HepG2 (cell line): ENCODE data around the gene LGR6. TPM values are rescaled to one million over a fixed set of nuclear protein-coding genes. Genes with fewer than 3 reads are reported as not detected.

Source experiments
- ATAC-seq: fragments of 200-7000 bp; cut with Tn5 transposase; 3 replicates; pipeline ENCODE4 v1.9.1; 2020; ENCODE audit warnings: mild to moderate bottlenecking, moderate library complexity
- BruUV-seq: library from RNA; stranded (reverse); fragments of 400-500 nt; replicated peaks from 2 replicates; lab custom pipeline; 2021; lab: Mats Ljungman, UMichigan
- CTCF ChIA-PET: fragments of 300-600 bp; formaldehyde crosslinking; extraction: SDS; loops from one replicate; lab custom pipeline; 2021; ENCODE audit warnings: low total read pairs, inconsistent platforms, low intra/inter-chr PET ratio; lab: Yijun Ruan, JAX
- POLR2A ChIA-PET: fragments of 350-600 bp; sonication (Branson Sonifier 250); formaldehyde crosslinking; loops from one replicate; lab custom pipeline; 2020; ENCODE audit warnings: antibody characterized with exemption, inconsistent platforms; lab: Yijun Ruan, JAX
- DNase-seq: peaks from one replicate; pipeline ENCODE4 v3.0.0-alpha.2; 2015; ENCODE audit warnings: low spot score
- FAIRE-seq: peaks from 3 replicates; lab custom pipeline; 2011; peaks lifted over from hg19 to GRCh38; lab: Jason Lieb, UNC
- H2AFZ ChIP-seq: one replicate; pipeline ENCODE4 v1.6.1; 2011; ENCODE audit warnings: low read length, inconsistent platforms
- H3K27ac ChIP-seq: fragments of 300-600 bp; 3 replicates; pipeline ENCODE4 v1.8.0; 2011; ENCODE audit warnings: mixed run types, mild to moderate bottlenecking, mixed read lengths, low read length, inconsistent platforms; ENCODE audit not compliant: insufficient read depth; ENCODE audit errors: extremely low read length
- H3K27me3 ChIP-seq, 2 experiments: fragments of 200-600 bp in 1 of 2; 2 replicates in 1 of 2; 3 replicates in 1 of 2; pipeline versions ENCODE4 v1.6.0 to v1.8.0; 2011; ENCODE audit warnings: low read length in 2 of 2, mild to moderate bottlenecking in 2 of 2, moderate library complexity in 2 of 2, inconsistent platforms in 1 of 2; ENCODE audit not compliant: insufficient read depth in 2 of 2, control insufficient read depth in 1 of 2
- H3K36me3 ChIP-seq, 2 experiments: fragments of 200-600 bp in 1 of 2; replicated peaks in 1 of 2; 2 replicates in 1 of 2; 3 replicates in 1 of 2; pipeline versions ENCODE4 v1.5.1 to v1.8.0; 2011; ENCODE audit warnings: low read length in 2 of 2, inconsistent platforms in 1 of 2; ENCODE audit not compliant: insufficient read depth in 2 of 2, control insufficient read depth in 1 of 2
- H3K4me1 ChIP-seq: 2 replicates; pipeline ENCODE4 v1.5.1; 2012; ENCODE audit warnings: low read length, inconsistent platforms; ENCODE audit not compliant: insufficient read depth
- H3K4me2 ChIP-seq: 2 replicates; pipeline ENCODE4 v1.6.0; 2011; ENCODE audit warnings: low read depth, low read length, inconsistent platforms
- H3K4me3 ChIP-seq, 3 experiments: fragments of 200-600 bp in 1 of 3; sonication (generic), shearing (Covaris generic) in 1 of 3; replicated peaks in 1 of 3; 2 replicates each; pipeline ENCODE4 v1.5.1; 2011 to 2016; ENCODE audit warnings: low read length in 3 of 3, inconsistent platforms in 2 of 3, low read depth in 2 of 3, mild to moderate bottlenecking in 2 of 3, control low read depth in 1 of 3, mixed read lengths in 1 of 3; ENCODE audit not compliant: insufficient read depth in 1 of 3
- H3K79me2 ChIP-seq: one replicate; pipeline ENCODE4 v1.6.1; 2011; ENCODE audit warnings: low read length, inconsistent platforms; ENCODE audit not compliant: insufficient read depth
- H3K9ac ChIP-seq: 2 replicates; pipeline ENCODE4 v1.6.0; 2011; ENCODE audit warnings: mild to moderate bottlenecking, low read depth, low read length, inconsistent platforms; ENCODE audit not compliant: insufficient read depth
- H3K9me3 ChIP-seq: 2 replicates; pipeline ENCODE4 v1.5.1; 2012; ENCODE audit warnings: mild to moderate bottlenecking, low read length
- H4K20me1 ChIP-seq: 2 replicates; pipeline ENCODE4 v1.6.0; 2011; ENCODE audit warnings: inconsistent platforms, mild to moderate bottlenecking, low read length, moderate library complexity; ENCODE audit not compliant: insufficient read depth
- BCLAF1 ChIP-seq: fragments of 450-650 bp; IDR thresholded peaks from 2 replicates; pipeline ENCODE4 v1.6.1; 2017; ENCODE audit warnings: mild to moderate bottlenecking
- CHD2 ChIP-seq: IDR thresholded peaks from 2 replicates; pipeline ENCODE4 v1.6.1; 2011; ENCODE audit warnings: low read depth, low read length, improper control_type of control experiment
- GATAD2A ChIP-seq: IDR thresholded peaks from 2 replicates; pipeline ENCODE4 v1.6.1; 2016
- HNRNPH1 ChIP-seq: fragments of 200-400 bp; formaldehyde crosslinking; optimal IDR thresholded peaks from 2 replicates; pipeline ENCODE3; 2017; ENCODE audit warnings: mild to moderate bottlenecking, low read depth, low read length
- HNRNPUL1 ChIP-seq: fragments of 200-400 bp; formaldehyde crosslinking; IDR thresholded peaks from 2 replicates; pipeline ENCODE4 v1.6.1; 2017; ENCODE audit warnings: low read depth, mild to moderate bottlenecking, low read length, moderate library complexity
- NFE2 ChIP-seq: sonication (generic); formaldehyde crosslinking; IDR thresholded peaks from 2 replicates; pipeline ENCODE4 v1.4.0; 2020; ENCODE audit warnings: missing genetic modification reagents
- ONECUT2 ChIP-seq: sonication (generic); formaldehyde crosslinking; IDR thresholded peaks from 2 replicates; pipeline ENCODE4 v1.4.0; 2020; ENCODE audit warnings: missing genetic modification reagents
- RBM39 ChIP-seq: fragments of 200-400 bp; formaldehyde crosslinking; IDR thresholded peaks from one replicate; pipeline ENCODE4 v1.6.1; 2018; ENCODE audit warnings: antibody characterized with exemption, mild to moderate bottlenecking, low read depth, low read length; ENCODE audit not compliant: poor library complexity, severe bottlenecking
- RCOR2 ChIP-seq: IDR thresholded peaks from 2 replicates; pipeline ENCODE4 v1.6.1; 2016; ENCODE audit warnings: missing biosample characterization, missing genetic modification reagents
- SAFB2 ChIP-seq: sonication (generic); formaldehyde crosslinking; IDR thresholded peaks from 2 replicates; pipeline ENCODE4 v1.5.1; 2020; ENCODE audit warnings: missing genetic modification reagents, low read depth, mild to moderate bottlenecking, borderline replicate concordance
- ZFP37 ChIP-seq: sonication (generic); formaldehyde crosslinking; IDR thresholded peaks from 2 replicates; pipeline ENCODE4 v1.4.0; 2020; ENCODE audit warnings: missing genetic modification reagents, borderline replicate concordance
- ZFP41 ChIP-seq: sonication (generic); formaldehyde crosslinking; IDR thresholded peaks from 2 replicates; pipeline ENCODE4 v1.4.0; 2020; ENCODE audit warnings: mild to moderate bottlenecking, missing genetic modification reagents, borderline replicate concordance
- ZFP82 ChIP-seq: sonication (generic); formaldehyde crosslinking; IDR thresholded peaks from 2 replicates; pipeline ENCODE4 v1.5.1; 2020; ENCODE audit warnings: mild to moderate bottlenecking, missing genetic modification reagents, borderline replicate concordance
- ZMYM2 ChIP-seq: sonication (generic); formaldehyde crosslinking; IDR thresholded peaks from 2 replicates; pipeline ENCODE4 v1.8.0; 2022; ENCODE audit warnings: mild to moderate bottlenecking, missing genetic modification reagents
- ZNF510 ChIP-seq: sonication (generic); formaldehyde crosslinking; IDR thresholded peaks from 2 replicates; pipeline ENCODE4 v1.4.0; 2020; ENCODE audit warnings: low read depth, mild to moderate bottlenecking, missing genetic modification reagents
- ZNF672 ChIP-seq: sonication (generic); formaldehyde crosslinking; IDR thresholded peaks from 2 replicates; pipeline ENCODE4 v1.8.1; 2022; ENCODE audit warnings: missing genetic modification reagents
- ZNF713 ChIP-seq: sonication (generic); formaldehyde crosslinking; IDR thresholded peaks from 2 replicates; pipeline ENCODE4 v1.4.0; 2020; ENCODE audit warnings: mild to moderate bottlenecking, missing genetic modification reagents
- ZNF883 ChIP-seq: sonication (generic); formaldehyde crosslinking; IDR thresholded peaks from 2 replicates; pipeline ENCODE4 v1.5.1; 2020; ENCODE audit warnings: mild to moderate bottlenecking, missing genetic modification reagents; ENCODE audit errors: not compliant biosample characterization
- WGBS: methylation state at CpG from one replicate; pipeline ENCODE4 v1.1.6; 2017; ENCODE audit warnings: low lambda C conversion rate; 5-methylcytosine and 5-hydroxymethylcytosine counted together
- in situ Hi-C: cut with HindIII; loops from 2 replicates; pipeline ENCODE4 v1.10.0; 2017; ENCODE audit warnings: low pct_unique_long_range_greater_than_20kb; ENCODE audit not compliant: extremely low pct_ligation_motif_present
- intact Hi-C: fragments of 100-400 bp; cut with micrococcal nuclease; formaldehyde crosslinking; loops from one replicate; pipeline ENCODE4 v1.10.0; 2022; ENCODE audit not compliant: unreplicated experiment
- polyA plus RNA-seq, 8 experiments: library from polyadenylated mRNA; depleted of rRNA in 3 of 8; stranded (reverse) in 7 of 8; unstranded in 1 of 8; fragments of >200 nt; fragmentation: Illumina TruSeq in 4 of 8; extraction: Trizol in 4 of 8; gene quantifications; 2 replicates each; pipeline versions ENCODE4 v1.2.1 to v1.2.3, GENCODE V29; 2011 to 2016; ENCODE audit warnings: low read depth in 4 of 8, missing spikeins in 1 of 8, mixed read lengths in 1 of 8; ENCODE audit not compliant: insufficient read depth in 1 of 8
- total RNA-seq, 5 experiments: library from RNA; depleted of rRNA; stranded (reverse); fragments of >200 nt; fragmentation: Illumina TruSeq; extraction: Trizol; gene quantifications; 2 replicates each; pipeline ENCODE4 v1.2.3, GENCODE V29; 2016; ENCODE audit warnings: low read depth in 1 of 5

LGR6 gene
- total and polyA plus RNA-seq, 2 of the 13 experiments (the other 11 are each of a cell fraction or from before 2014, with no cell fraction given) = 0.07 TPM; not detected in 1

GRCh38 chr1:202365092-202365815 is 171.7 kb downstream of the LGR6 start:
- peaks cover 21% of the 10 kb centered on the region for H3K79me2 ChIP-seq
- no peaks in the 10 kb centered on the region for H3K27me3 ChIP-seq
- H3K9me3 ChIP-seq = no peaks in the 10 kb centered on the region
- CTCF ChIA-PET = no interaction called here
- no peak overlapping the region for H3K4me2 ChIP-seq
- H2AFZ ChIP-seq = no peak overlapping the region
- no peak for DNase-seq
- in situ Hi-C loops = no loop called here
- intact Hi-C loops = no loop called here
- no TSS peak for BruUV-seq
- no peak for TF ChIP-seq HNRNPUL1
- TF ChIP-seq SAFB2 (CRISPR knock-in tag) = no peak
- no peak for TF ChIP-seq ZNF672 (CRISPR knock-in tag)
- no peak for TF ChIP-seq ZFP82 (CRISPR knock-in tag)
- TF ChIP-seq RCOR2 (CRISPR knock-in tag) = no peak
- no peak for TF ChIP-seq ONECUT2
- TF ChIP-seq ZFP37 = no peak
- no peak for TF ChIP-seq CHD2
- ATAC-seq = no peak
- no peak overlapping the region for H3K27ac ChIP-seq
- H3K4me1 ChIP-seq = peaks cover 7% of the 10 kb centered on the region; the same call in 1 of the 2 replicates
- H3K9ac ChIP-seq = no peak overlapping the region
- H3K4me3 ChIP-seq = no peak overlapping the region
- FAIRE-seq = no peak
- POLR2A ChIA-PET = no interaction called here
- no peaks in the 10 kb centered on the region for H4K20me1 ChIP-seq
- 98% methylated on average over 4 of the region's 4 CpGs for WGBS
- H3K36me3 ChIP-seq = no peaks in the 10 kb centered on the region; a peak in 1 of 5 replicates

GRCh38 chr1:202367271-202367670 is 173.7 kb downstream of the LGR6 start:
- Histone ChIP-seq H3K4me2 (no peak overlapping the region), H3K4me1 (peaks cover 7% of the 10 kb centered on the region; the same call in 1 of the 2 replicates), H3K79me2 (peaks cover 11% of the 10 kb centered on the region), H3K9ac (no peak overlapping the region), H4K20me1 (no peaks in the 10 kb centered on the region), H3K36me3 (no peaks in the 10 kb centered on the region; a peak in 1 of 5 replicates), H3K27me3 (no peaks in the 10 kb centered on the region), H3K4me3 (no peak overlapping the region), H3K27ac (no peak overlapping the region), H3K9me3 (no peaks in the 10 kb centered on the region), H2AFZ (no peak overlapping the region)
- CTCF ChIA-PET = no interaction called here
- BruUV-seq = no TSS peak
- DNase-seq (no peak), FAIRE-seq (no peak), ATAC-seq (no peak)
- 95% methylated on average over 1 of the region's 1 CpG for WGBS
- POLR2A ChIA-PET = no interaction called here
- intact Hi-C loops = no loop called here
- in situ Hi-C loops = no loop called here
- TF ChIP-seq HNRNPH1 = no peak
- TF ChIP-seq BCLAF1 = no peak
- TF ChIP-seq ZMYM2 (CRISPR knock-in tag) = no peak
- no peak for TF ChIP-seq ZFP41
- TF ChIP-seq NFE2 = no peak
- no peak for TF ChIP-seq ZNF713 (CRISPR knock-in tag)
- TF ChIP-seq GATAD2A (CRISPR knock-in tag) = no peak
- TF ChIP-seq ZNF510 (CRISPR knock-in tag) = no peak
- TF ChIP-seq RBM39 = no peak
- TF ChIP-seq ZNF883 (CRISPR knock-in tag) = no peak
